ENCODE measurements around the gene DRD4.
"Not testable (repeated sequence)": the region's sequence is repeated elsewhere in the genome, so short reads cannot be mapped to it uniquely, and the experiment has no call there.

DRD4 gene

GRCh38 chr11:645536-645935, 8.5 kb downstream of the DRD4 start:
- no peak for DNase-seq

GRCh38 chr11:646214-646613, 9.1 kb downstream of the DRD4 start:
- DNase-seq: no peak

GRCh38 chr11:647672-648158, 10.6 kb downstream of the DRD4 start:
- not testable (repeated sequence) for DNase-seq

- no peak for DNase-seq
Observed at GRCh38 chr11:650482-650881, 13.4 kb downstream of the DRD4 start.

GRCh38 chr11:653136-653535, 16.1 kb downstream of the DRD4 start:
- DNase-seq: not testable (repeated sequence)

- no peak for DNase-seq
Observed at GRCh38 chr11:653837-654236, 16.8 kb downstream of the DRD4 start.

GRCh38 chr11:654444-654843, 17.4 kb downstream of the DRD4 start:
- not testable (repeated sequence) for DNase-seq

GRCh38 chr11:655036-655726, 18.1 kb downstream of the DRD4 start:
- no peak for DNase-seq

- DNase-seq: no peak
Observed at GRCh38 chr11:656426-656825, 19.4 kb downstream of the DRD4 start.

GRCh38 chr11:656866-657265, 19.8 kb downstream of the DRD4 start:
- DNase-seq: no peak

GRCh38 chr11:657691-658126, 20.6 kb downstream of the DRD4 start:
- DNase-seq: no peak

- DNase-seq: no peak
Observed at GRCh38 chr11:659532-660085, 22.5 kb downstream of the DRD4 start.

GRCh38 chr11:660281-660680, 23.2 kb downstream of the DRD4 start:
- no peak for DNase-seq

- DNase-seq: no peak
Observed at GRCh38 chr11:660681-661444, 23.8 kb downstream of the DRD4 start.

- peak; percentile 34 for DNase-seq
Observed at GRCh38 chr11:662689-663274, 25.7 kb downstream of the DRD4 start.

- no peak for DNase-seq
Observed at GRCh38 chr11:665062-665703, 28.1 kb downstream of the DRD4 start.

- DNase-seq: no peak
Observed at GRCh38 chr11:665704-666281, 28.7 kb downstream of the DRD4 start.

- no peak for DNase-seq
Observed at GRCh38 chr11:673866-674265, 36.8 kb downstream of the DRD4 start.

GRCh38 chr11:674406-674805, 37.3 kb downstream of the DRD4 start:
- DNase-seq: no peak

GRCh38 chr11:678297-678696, 41.2 kb downstream of the DRD4 start:
- no peak for DNase-seq

GRCh38 chr11:679271-680207, 42.5 kb downstream of the DRD4 start:
- no peak for DNase-seq

GRCh38 chr11:680476-680875, 43.4 kb downstream of the DRD4 start:
- DNase-seq: no peak

Data from stimulated activated CD4-positive, alpha-beta T cell treated with anti-CD3 and anti-CD28 coated beads, Interleukin-4, amount 100 ng/mL, for 24 hours (primary cell).